DOHH2 (cell line): ENCODE results near the gene PTPN22.

ENCODE experiments used
- CTCF ChIP-seq: fragments of 200-600 bp; sonication (generic); IDR thresholded peaks from one replicate; pipeline ENCODE4 v1.5.1; 2014; ENCODE audit warnings: antibody characterized with exemption, mild to moderate bottlenecking, low read depth, low read length; ENCODE audit not compliant: poor library complexity, severe bottlenecking
- EZH2phosphoT487 ChIP-seq: fragments of 200-600 bp; sonication (generic); IDR thresholded peaks from 2 replicates; pipeline ENCODE4 v1.6.1; 2017; ENCODE audit warnings: borderline replicate concordance, mild to moderate bottlenecking, antibody characterized with exemption, low read length, moderate library complexity, mixed read lengths

DNA sequence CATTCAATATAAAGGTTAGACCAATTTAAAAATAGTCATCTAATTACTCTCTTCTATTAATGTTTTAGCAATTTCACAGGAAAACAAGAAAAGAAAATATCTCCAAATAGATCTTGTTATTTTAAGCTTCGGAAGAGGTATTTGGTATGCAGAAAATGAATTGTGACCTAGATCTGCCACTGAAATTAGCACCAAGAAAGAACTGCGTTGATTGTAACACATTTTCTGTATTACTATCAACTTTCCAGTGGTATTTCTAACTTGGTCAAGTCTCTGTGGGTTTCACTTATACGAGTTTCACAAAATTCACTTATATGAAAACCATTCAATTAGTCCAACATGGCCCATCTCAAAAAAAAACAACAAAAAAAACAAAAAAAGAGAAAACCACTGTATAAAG lies 71.0 kb downstream of the PTPN22 start:
- TF ChIP-seq CTCF (no peak), EZH2phosphoT487 (no peak)
